HEK293T (cell line): Measurements from ENCODE around the gene FGF2.
A peak's percentile ranks its signal among the peaks of the same experiment; 100 is the strongest.

ENCODE experiments used
- CTCF ChIA-PET: fragments of 350-600 bp; formaldehyde crosslinking; extraction: SDS; loops from one replicate; lab custom pipeline; 2021; ENCODE audit warnings: antibody characterized with exemption, inconsistent platforms; lab: Yijun Ruan, JAX
- POLR2A ChIA-PET: fragments of 350-600 bp; formaldehyde crosslinking; extraction: SDS; loops from one replicate; lab custom pipeline; 2020; ENCODE audit warnings: antibody characterized with exemption, inconsistent platforms; lab: Yijun Ruan, JAX
- DNase-seq: peaks from one replicate; pipeline ENCODE4 v3.0.0; 2012; ENCODE audit warnings: mixed read lengths; ENCODE audit errors: extremely low spot score
- ARNT ChIP-seq: fragments of 450-650 bp; IDR thresholded peaks from 2 replicates; pipeline ENCODE4 v1.6.1; 2017; ENCODE audit warnings: mild to moderate bottlenecking
- BHLHE40 ChIP-seq: fragments of 450-650 bp; IDR thresholded peaks from 2 replicates; pipeline ENCODE4 v1.6.1; 2016; ENCODE audit warnings: mild to moderate bottlenecking, moderate library complexity, borderline replicate concordance
- CTBP1 ChIP-seq: fragments of 450-650 bp; IDR thresholded peaks from 2 replicates; pipeline ENCODE4 v1.6.1; 2016; ENCODE audit warnings: borderline replicate concordance
- ELF4 ChIP-seq: fragments of 450-650 bp; IDR thresholded peaks from 2 replicates; pipeline ENCODE4 v1.6.1; 2017; ENCODE audit warnings: antibody characterized with exemption
- FOXA1 ChIP-seq: fragments of 450-650 bp; IDR thresholded peaks from 2 replicates; pipeline ENCODE4 v1.6.1; 2016; ENCODE audit warnings: mild to moderate bottlenecking
- FOXK2 ChIP-seq: fragments of 450-650 bp; IDR thresholded peaks from 2 replicates; pipeline ENCODE4 v1.6.1; 2016; ENCODE audit warnings: mild to moderate bottlenecking
- FOXM1 ChIP-seq: fragments of 450-650 bp; IDR thresholded peaks from 2 replicates; pipeline ENCODE4 v1.6.1; 2017; ENCODE audit warnings: mild to moderate bottlenecking, borderline replicate concordance
- HDGF ChIP-seq: fragments of 450-650 bp; IDR thresholded peaks from 2 replicates; pipeline ENCODE4 v1.6.1; 2017; ENCODE audit warnings: antibody characterized with exemption, borderline replicate concordance
- L3MBTL2 ChIP-seq: fragments of 450-650 bp; conservative IDR thresholded peaks from 2 replicates; pipeline ENCODE4 v1.6.1; 2016; ENCODE audit warnings: mild to moderate bottlenecking
- LEF1 ChIP-seq: fragments of 450-650 bp; IDR thresholded peaks from 2 replicates; pipeline ENCODE4 v1.6.1; 2017; ENCODE audit warnings: mild to moderate bottlenecking, borderline replicate concordance
- NFRKB ChIP-seq: fragments of 450-650 bp; IDR thresholded peaks from 2 replicates; pipeline ENCODE4 v1.6.1; 2016; ENCODE audit warnings: mild to moderate bottlenecking, moderate library complexity
- PKNOX1 ChIP-seq: fragments of 450-650 bp; IDR thresholded peaks from 2 replicates; pipeline ENCODE4 v1.6.1; 2016
- SP1 ChIP-seq: fragments of 450-650 bp; IDR thresholded peaks from 2 replicates; pipeline ENCODE4 v1.6.1; 2017
- SUZ12 ChIP-seq: fragments of 450-650 bp; IDR thresholded peaks from 2 replicates; pipeline ENCODE4 v1.6.1; 2016; ENCODE audit warnings: mild to moderate bottlenecking
- TARDBP ChIP-seq: fragments of 450-650 bp; IDR thresholded peaks from 2 replicates; pipeline ENCODE4 v1.6.1; 2016
- ZNF384 ChIP-seq: fragments of 450-650 bp; IDR thresholded peaks from 2 replicates; pipeline ENCODE4 v1.6.1; 2016

The FGF2 gene

GRCh38 chr4:122826553-122827257 lies at the start of gene FGF2:
FGF2 (plus strand) TSS chr4:122826831; CDS start chr4:122827175, 344 bp downstream.
- POLR2A ChIA-PET: interaction anchor here (1.0 kb wide), 1 partner anchor 48 kb away, joined by 3 read pairs; no protein-coding TSS in a partner anchor
- TF ChIP-seq L3MBTL2: no peak
- no peak for TF ChIP-seq SUZ12
- no peak for TF ChIP-seq NFRKB
- no peak for TF ChIP-seq LEF1
- no peak for TF ChIP-seq BHLHE40
- TF ChIP-seq ARNT: no peak
- TF ChIP-seq CTBP1: no peak
- TF ChIP-seq FOXK2: no peak
- CTCF ChIA-PET: no interaction called here
- peak; percentile 58 for DNase-seq

GRCh38 chr4:122776916-122777315 lies 49.7 kb upstream of the FGF2 start:
- DNase-seq: no peak
- TF ChIP-seq FOXM1: no peak
- no peak for TF ChIP-seq PKNOX1
- TF ChIP-seq LEF1: no peak
- TF ChIP-seq L3MBTL2: no peak
- TF ChIP-seq SUZ12: no peak
- TF ChIP-seq ARNT: no peak
- TF ChIP-seq FOXK2: no peak
- no peak for TF ChIP-seq CTBP1
- TF ChIP-seq SP1: no peak
- no peak for TF ChIP-seq FOXA1
- no peak for TF ChIP-seq ZNF384
- TF ChIP-seq BHLHE40: no peak
- TF ChIP-seq HDGF: no peak
- TF ChIP-seq ELF4: no peak
- TF ChIP-seq TARDBP: no peak
- no peak for TF ChIP-seq NFRKB
- ChIA-PET POLR2A (interaction anchor here (1.0 kb wide), 1 partner anchor 44 kb away, joined by 4 read pairs; the partner anchor contains the start of gene BBS12), CTCF (no interaction called here)

GRCh38 chr4:122777846-122778673 lies 48.6 kb upstream of the FGF2 start:
- ChIA-PET POLR2A (no interaction called here), CTCF (no interaction called here)
- no peak for TF ChIP-seq ELF4
- no peak for TF ChIP-seq FOXK2
- no peak for TF ChIP-seq PKNOX1
- TF ChIP-seq L3MBTL2: no peak
- no peak for TF ChIP-seq TARDBP
- TF ChIP-seq FOXA1: no peak
- no peak for TF ChIP-seq LEF1
- no peak for TF ChIP-seq BHLHE40
- DNase-seq: no peak

- TF ChIP-seq SP1 (no peak), ELF4 (no peak), CTBP1 (no peak), NFRKB (no peak), FOXM1 (no peak), PKNOX1 (no peak), LEF1 (no peak), ARNT (no peak), BHLHE40 (no peak), HDGF (no peak), FOXK2 (no peak)
- POLR2A ChIA-PET: no interaction called here
- CTCF ChIA-PET: interaction anchor here (0.7 kb wide), 1 partner anchor 682 kb away, joined by 3 read pairs; no protein-coding TSS in a partner anchor
- DNase-seq: no peak
Observed at GRCh38 chr4:122781486-122781885, 45.1 kb upstream of the FGF2 start.

GRCh38 chr4:122783301-122784215 lies 43.1 kb upstream of the FGF2 start:
- CTCF ChIA-PET: no interaction called here

More at GRCh38 chr4:122783301-122784215, 43.1 kb upstream of the FGF2 start:
- no peak for DNase-seq
- TF ChIP-seq TARDBP: no peak
- no peak for TF ChIP-seq ARNT
- no peak for TF ChIP-seq PKNOX1
- no peak for TF ChIP-seq SUZ12
- TF ChIP-seq NFRKB: no peak
- TF ChIP-seq ZNF384: no peak
- POLR2A ChIA-PET: no interaction called here
